NCI-H2227 treated with DMSO at 0.1 percent for 48 hours (cell line): ENCODE data around the gene RPAP2.

ENCODE experiments used
- DNase-seq: peaks from one replicate; lab custom pipeline; 2025; lab: John Stamatoyannopoulos, UW

Gene RPAP2

GRCh38 chr1:92447033-92447681, 148.3 kb downstream of the RPAP2 start:
- DNase-seq: no peak

DNA sequence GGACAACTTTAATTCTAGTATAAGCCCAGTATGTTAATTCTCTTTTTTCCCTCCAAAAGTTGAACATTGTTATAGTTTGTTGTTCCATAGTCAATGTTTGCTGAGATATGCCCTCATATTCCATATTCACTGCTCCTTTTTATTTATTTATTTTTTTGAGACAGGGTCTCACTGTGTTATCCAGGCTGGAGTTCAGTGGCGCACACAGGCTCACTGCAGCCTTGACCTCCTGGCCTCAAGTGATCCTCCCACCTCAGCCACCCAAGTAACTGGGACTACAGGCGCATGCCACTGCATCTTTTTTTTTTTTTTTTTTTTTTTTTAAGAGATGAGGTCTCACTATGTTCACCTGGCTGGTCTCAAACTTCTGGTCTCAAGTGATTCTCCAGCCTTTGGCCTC, 149.1 kb downstream of the RPAP2 start:
- no peak for DNase-seq
